Body of pancreas (tissue), 4 donors: ENCODE results near the gene GNAO1. TPM values are rescaled to one million over a fixed set of nuclear protein-coding genes. Genes with fewer than 3 reads are reported as not detected.

Experiments
- ATAC-seq: fragments of 150-250 bp; one replicate; pipeline ENCODE4 v1.9.1; 2016
- DNase-seq, 4 donors: peaks; one replicate each; pipeline ENCODE4 v3.0.0-alpha.2; 2019
- H3K27ac ChIP-seq, 4 donors: fragments of 200-600 bp; sonication (generic); 1 replicate in 3 of 4; 2 replicates in 1 of 4; pipeline versions ENCODE4 v1.5.1 to v1.6.1; 2016 to 2019; ENCODE audit warnings: mild to moderate bottlenecking in 1 of 4, mixed read lengths in 1 of 4, moderate library complexity in 1 of 4
- H3K27me3 ChIP-seq, 2 donors: fragments of 200-600 bp; sonication (generic); one replicate each; pipeline ENCODE4 v1.6.0; 2016; ENCODE audit warnings: mild to moderate bottlenecking in 1 of 2
- H3K36me3 ChIP-seq, 2 donors: fragments of 200-600 bp; sonication (generic); replicated peaks in 1 of 2; 2 replicates each; pipeline ENCODE4 v1.5.1; 2016; ENCODE audit warnings: low read depth in 2 of 2; ENCODE audit not compliant: insufficient read depth in 1 of 2
- H3K4me1 ChIP-seq: fragments of 200-600 bp; sonication (generic); one replicate; pipeline ENCODE4 v1.6.0; 2016
- H3K4me3 ChIP-seq, 2 donors: fragments of 200-600 bp; sonication (generic); 1 replicate in 1 of 2; 2 replicates in 1 of 2; pipeline ENCODE4 v1.5.1; 2016 to 2019
- H3K9me3 ChIP-seq, 3 donors: fragments of 200-600 bp; sonication (generic); 1 replicate in 2 of 3; 2 replicates in 1 of 3; pipeline ENCODE4 v1.5.1; 2016
- CTCF ChIP-seq, 7 experiments: fragments of 450-650 bp in 4 of 7; fragments of 200-600 bp in 3 of 7; sonication (generic) in 3 of 7; IDR thresholded peaks; one replicate each; pipeline ENCODE4 v1.5.1; 2016 to 2019; ENCODE audit warnings: antibody characterized with exemption in 7 of 7
- POLR2A ChIP-seq, 3 donors: fragments of 450-650 bp; IDR thresholded peaks; one replicate each; pipeline ENCODE4 v1.6.1; 2016; ENCODE audit warnings: antibody characterized with exemption in 3 of 3, mild to moderate bottlenecking in 2 of 3
- WGBS, 2 donors: methylation state at CpG; one replicate each; pipeline ENCODE4 v1.1.5; 2017; 5-methylcytosine and 5-hydroxymethylcytosine counted together
- intact Hi-C: fragments of 100-400 bp; cut with DNase I; formaldehyde crosslinking; loops from one replicate; pipeline ENCODE4 v1.15.1; 2023
- total RNA-seq, 2 donors: library from RNA; depleted of rRNA; stranded (reverse); fragments of >200 nt; gene quantifications; one replicate each; pipeline ENCODE4 v1.1.0, GENCODE V29; 2016

Gene GNAO1
- total RNA-seq, 2 donors from 2014 or later, result 1.6 to 3.0 TPM

- DNase-seq (no peak), ATAC-seq (no peak)
- WGBS, 2 donors, result 40 to 45% methylated on average over 11 of the region's 11 CpGs
- H3K4me3 ChIP-seq, result no peak overlapping the region
- no peak overlapping the region for H3K27ac ChIP-seq
- no peak for TF ChIP-seq POLR2A (IDR thresholded peaks at IDR 0.05)
- TF ChIP-seq CTCF (IDR thresholded peaks at IDR 0.05), result no peak
- H3K9me3 ChIP-seq, result no peaks in the 10 kb centered on the region
- peaks cover 14% of the 10 kb centered on the region for H3K4me1 ChIP-seq
- intact Hi-C loops, result no loop called here
- H3K27me3 ChIP-seq, result peaks cover 0 to 15% of the 10 kb centered on the region in 2 donors
- no peaks in the 10 kb centered on the region for H3K36me3 ChIP-seq
Measured at GRCh38 chr16:56197192-56197992, 6.1 kb downstream of the GNAO1 start.

DNA sequence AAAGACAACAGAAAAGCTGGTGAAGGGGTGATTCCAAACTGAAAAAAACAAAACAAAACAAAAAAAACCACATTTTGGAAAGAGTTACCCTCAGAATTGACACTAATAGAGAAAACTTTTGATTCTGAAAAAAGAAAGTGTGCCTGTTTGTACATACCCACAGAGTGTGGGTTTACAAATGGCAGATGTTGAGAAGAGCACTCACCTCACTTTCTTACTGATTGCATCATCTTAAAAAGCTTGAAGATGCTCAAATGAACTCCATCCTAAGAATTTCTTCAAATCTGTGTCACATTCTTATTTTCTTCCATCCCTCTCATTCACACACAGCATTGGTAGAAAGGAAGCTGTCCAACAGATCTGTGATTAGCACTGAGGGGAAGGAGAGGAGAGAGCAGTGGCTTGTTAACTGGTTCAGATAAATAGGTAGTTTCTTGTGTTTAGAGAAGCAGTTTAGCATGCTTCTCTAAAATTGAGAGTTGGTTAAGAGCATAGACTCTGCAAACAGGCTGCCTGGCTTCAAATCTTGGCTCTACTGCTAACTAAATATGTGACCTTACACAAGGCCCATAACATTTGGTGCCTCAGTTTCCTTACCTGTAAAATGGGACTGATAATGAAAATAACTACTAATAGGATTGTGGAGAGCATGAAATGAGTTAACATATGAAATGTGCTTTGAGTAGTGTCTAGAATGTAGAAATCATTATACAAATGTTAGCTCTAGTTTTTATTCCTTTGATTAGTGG lies 6.9 kb downstream of the GNAO1 start:
- H3K4me1 ChIP-seq, result peaks cover 14% of the 10 kb centered on the region
- H3K4me3 ChIP-seq, result no peak overlapping the region
- intact Hi-C loops, result no loop called here
- no peaks in the 10 kb centered on the region for H3K9me3 ChIP-seq
- DNase-seq (no peak), ATAC-seq (no peak)
- no peaks in the 10 kb centered on the region for H3K36me3 ChIP-seq
- peaks cover 0 to 9% of the 10 kb centered on the region in 2 donors for H3K27me3 ChIP-seq
- no peak overlapping the region for H3K27ac ChIP-seq
- TF ChIP-seq CTCF (IDR thresholded peaks at IDR 0.05), result no peak
- TF ChIP-seq POLR2A (IDR thresholded peaks at IDR 0.05), result no peak

GRCh38 chr16:56198755-56199114 lies 7.4 kb downstream of the GNAO1 start:
- no peak overlapping the region for H3K4me3 ChIP-seq
- WGBS, 2 donors, result 52 to 53% methylated on average over 4 of the region's 4 CpGs
- peaks cover 10% of the 10 kb centered on the region for H3K4me1 ChIP-seq
- H3K9me3 ChIP-seq, result no peaks in the 10 kb centered on the region
- ATAC-seq, result no peak
- no peak for DNase-seq
- H3K27me3 ChIP-seq, result peaks cover 0 to 4% of the 10 kb centered on the region in 2 donors
- no peaks in the 10 kb centered on the region for H3K36me3 ChIP-seq
- intact Hi-C loops, result no loop called here
- H3K27ac ChIP-seq, result no peak overlapping the region
- TF ChIP-seq POLR2A (IDR thresholded peaks at IDR 0.05), result no peak
- no peak for TF ChIP-seq CTCF (IDR thresholded peaks at IDR 0.05)

DNA sequence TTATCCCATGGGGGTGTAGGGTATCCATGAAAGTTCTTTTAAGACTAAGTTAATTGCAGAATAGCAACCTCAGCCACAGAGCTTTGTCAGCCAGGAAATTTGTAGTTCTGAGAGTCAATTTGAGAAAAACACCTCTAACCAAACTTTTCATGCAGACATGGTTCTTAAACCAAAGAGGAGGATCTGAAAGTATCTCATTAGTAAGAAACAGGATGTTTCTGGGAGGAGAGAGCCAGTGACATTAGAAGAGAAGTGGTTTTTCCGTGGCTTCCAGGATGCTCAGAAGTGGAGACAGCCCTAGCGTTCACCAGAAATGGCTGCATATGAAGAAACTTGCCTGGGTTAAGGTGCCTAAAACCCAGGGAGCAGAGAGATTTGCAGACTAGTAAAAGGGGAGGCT lies 7.9 kb downstream of the GNAO1 start:
- intact Hi-C loops, result no loop called here
- no peaks in the 10 kb centered on the region for H3K27me3 ChIP-seq
- DNase-seq (no peak), ATAC-seq (no peak)
- H3K27ac ChIP-seq, result no peak overlapping the region
- peaks cover 6% of the 10 kb centered on the region for H3K4me1 ChIP-seq
- H3K4me3 ChIP-seq, result no peak overlapping the region
- 37 to 53% methylated on average over 2 of the region's 2 CpGs for WGBS, 2 donors
- H3K36me3 ChIP-seq, result no peaks in the 10 kb centered on the region
- TF ChIP-seq POLR2A (IDR thresholded peaks at IDR 0.05) (no peak), CTCF (IDR thresholded peaks at IDR 0.05) (no peak)
- H3K9me3 ChIP-seq, result no peaks in the 10 kb centered on the region
